ENCODE data around the gene REEP3.

The REEP3 gene

DNA sequence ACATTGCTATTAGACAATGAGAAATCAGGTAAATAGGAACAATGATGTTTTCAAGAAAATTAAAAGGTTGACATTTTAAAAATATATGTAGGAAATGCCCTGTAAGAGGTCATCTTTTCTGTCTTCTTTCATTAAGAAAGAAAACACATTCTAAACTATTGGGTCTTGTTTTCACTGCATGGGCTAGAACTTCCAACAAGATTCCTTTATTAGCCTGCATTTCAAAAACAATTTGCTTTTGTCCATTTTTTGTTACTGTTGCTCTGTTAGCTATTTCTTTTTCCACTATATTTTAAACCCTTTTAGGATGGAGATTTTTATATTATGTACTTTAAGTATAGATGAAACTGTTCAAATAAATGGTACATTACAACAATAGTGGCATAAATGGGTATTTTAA lies 9.2 kb downstream of the REEP3 start:
- Histone ChIP-seq H3K4me3 (ENCODE audit: low read depth, low read length) (no peak overlapping the region), H3K27ac (no peak overlapping the region), H3K4me1 (no peaks in the 10 kb centered on the region), H2AFZ (no peak overlapping the region), H3K4me2 (ENCODE audit: low read length) (no peak overlapping the region), H3K36me3 (ENCODE audit: control insufficient read depth, insufficient read depth, low read length) (no peaks in the 10 kb centered on the region), H3K9ac (no peak overlapping the region), H3K9me3 (ENCODE audit: control insufficient read depth, low read length) (no peaks in the 10 kb centered on the region), H3K79me2 (peaks cover 52% of the 10 kb centered on the region), H3K27me3 (ENCODE audit: control insufficient read depth, insufficient read depth, low read length) (no peaks in the 10 kb centered on the region)
- no peak for TF ChIP-seq CTCF (IDR thresholded peaks at IDR 0.05)

DNA sequence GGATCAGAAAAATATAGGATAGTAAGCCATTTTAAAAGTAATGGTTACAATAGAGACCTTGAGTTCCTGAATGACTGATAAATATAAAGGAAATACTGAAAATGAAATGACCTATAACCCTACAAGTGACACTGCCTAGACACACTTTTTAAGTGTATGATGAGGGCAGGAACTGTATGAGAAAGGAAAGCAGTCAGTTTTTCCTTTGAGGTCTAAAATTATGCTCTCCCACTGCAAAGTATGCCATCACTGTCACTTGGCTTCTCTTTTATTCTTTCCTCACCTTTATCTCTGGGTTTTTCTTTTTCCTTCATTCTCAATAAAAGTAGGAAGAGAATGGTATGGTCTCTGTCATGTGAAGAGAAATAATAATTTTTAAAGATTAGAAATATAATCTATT lies 13.5 kb downstream of the REEP3 start:
- Histone ChIP-seq H3K27me3 (ENCODE audit: control insufficient read depth, insufficient read depth, low read length) (no peaks in the 10 kb centered on the region), H3K4me2 (ENCODE audit: low read length) (no peak overlapping the region), H3K9ac (no peak overlapping the region), H3K4me1 (no peaks in the 10 kb centered on the region), H3K27ac (no peak overlapping the region), H2AFZ (no peak overlapping the region), H3K36me3 (ENCODE audit: control insufficient read depth, insufficient read depth, low read length) (no peaks in the 10 kb centered on the region), H3K9me3 (ENCODE audit: control insufficient read depth, low read length) (no peaks in the 10 kb centered on the region), H3K4me3 (ENCODE audit: low read depth, low read length) (no peak overlapping the region), H3K79me2 (peaks cover 24% of the 10 kb centered on the region)
- no peak for TF ChIP-seq CTCF (IDR thresholded peaks at IDR 0.05)

DNA sequence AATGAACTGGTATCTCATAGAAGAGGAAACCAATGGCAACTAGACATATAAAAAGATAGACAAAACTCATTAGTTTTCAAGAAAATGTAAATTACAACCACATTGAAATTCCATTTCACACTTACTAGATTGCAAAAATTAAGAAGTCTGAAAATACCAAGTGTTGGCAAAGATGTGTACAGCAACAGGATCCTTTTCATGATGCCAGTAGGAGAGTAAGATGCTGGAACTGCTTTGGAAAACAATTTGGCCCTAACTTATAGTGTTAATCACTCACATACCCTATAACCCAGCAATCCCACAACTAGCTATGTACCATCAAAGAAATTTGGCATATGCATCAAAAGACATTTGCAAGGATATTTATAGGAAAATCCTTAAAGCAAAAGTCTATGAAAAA lies 15.5 kb downstream of the REEP3 start:
- H3K36me3 ChIP-seq (ENCODE audit: control insufficient read depth, insufficient read depth, low read length): no peaks in the 10 kb centered on the region
- no peak overlapping the region for H3K4me2 ChIP-seq (ENCODE audit: low read length)
- H3K9me3 ChIP-seq (ENCODE audit: control insufficient read depth, low read length): no peaks in the 10 kb centered on the region
- H3K4me3 ChIP-seq (ENCODE audit: low read depth, low read length): no peak overlapping the region
- peaks cover 3% of the 10 kb centered on the region for H3K4me1 ChIP-seq
- H3K9ac ChIP-seq: no peak overlapping the region
- no peak overlapping the region for H3K27ac ChIP-seq
- H3K27me3 ChIP-seq (ENCODE audit: control insufficient read depth, insufficient read depth, low read length): no peaks in the 10 kb centered on the region
- peaks cover 20% of the 10 kb centered on the region for H3K79me2 ChIP-seq
- no peak overlapping the region for H2AFZ ChIP-seq
- TF ChIP-seq CTCF (IDR thresholded peaks at IDR 0.05): no peak

DNA sequence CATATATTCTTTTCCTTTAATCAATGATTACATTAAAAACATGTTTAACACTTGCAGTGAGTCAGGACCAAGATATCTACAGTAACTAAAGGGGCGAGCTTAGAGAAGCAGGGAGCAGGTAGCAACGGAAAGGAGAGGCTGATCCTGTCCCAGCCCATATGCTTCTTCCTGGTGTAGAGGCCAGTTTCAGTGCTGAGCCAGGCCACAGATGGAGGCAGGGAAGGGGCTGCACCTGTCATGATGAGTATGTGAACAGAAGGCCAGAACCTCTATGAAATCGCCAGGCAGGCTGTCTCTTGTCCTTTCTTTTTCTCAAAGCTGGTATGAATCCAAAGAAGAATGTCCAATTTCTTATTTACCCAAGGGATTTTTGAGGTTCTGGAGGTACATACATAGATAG lies 16.3 kb downstream of the REEP3 start:
- H3K9me3 ChIP-seq (ENCODE audit: control insufficient read depth, low read length): no peaks in the 10 kb centered on the region
- H3K27ac ChIP-seq: no peak overlapping the region
- no peak overlapping the region for H3K4me2 ChIP-seq (ENCODE audit: low read length)
- TF ChIP-seq CTCF (IDR thresholded peaks at IDR 0.05): no peak
- H3K4me3 ChIP-seq (ENCODE audit: low read depth, low read length): no peak overlapping the region
- no peaks in the 10 kb centered on the region for H3K27me3 ChIP-seq (ENCODE audit: control insufficient read depth, insufficient read depth, low read length)
- peaks cover 3% of the 10 kb centered on the region for H3K4me1 ChIP-seq
- H3K79me2 ChIP-seq: peaks cover 17% of the 10 kb centered on the region
- no peaks in the 10 kb centered on the region for H3K36me3 ChIP-seq (ENCODE audit: control insufficient read depth, insufficient read depth, low read length)
- no peak overlapping the region for H3K9ac ChIP-seq
- H2AFZ ChIP-seq: no peak overlapping the region

DNA sequence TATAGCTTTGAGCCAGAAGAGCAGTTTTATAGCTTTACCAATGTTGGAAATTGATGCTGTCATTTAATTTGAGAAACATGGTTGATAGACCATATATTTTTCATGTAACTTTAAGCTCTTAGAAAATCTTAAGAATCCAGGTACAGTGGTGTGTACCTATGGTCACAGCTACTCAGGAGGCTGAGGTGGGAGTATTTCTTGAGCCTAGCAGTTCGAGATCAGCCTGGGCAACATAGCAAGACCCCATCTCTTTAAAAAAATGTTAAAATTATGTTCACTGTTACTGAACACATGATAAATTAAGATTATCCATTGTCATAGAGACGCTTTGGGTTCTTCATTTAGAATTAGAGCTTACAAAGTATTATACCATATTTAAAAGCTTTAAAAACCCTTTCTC lies 18.2 kb downstream of the REEP3 start:
- Histone ChIP-seq H3K27ac (no peak overlapping the region), H3K4me1 (peaks cover 7% of the 10 kb centered on the region), H2AFZ (no peak overlapping the region), H3K27me3 (ENCODE audit: control insufficient read depth, insufficient read depth, low read length) (no peaks in the 10 kb centered on the region), H3K4me3 (ENCODE audit: low read depth, low read length) (no peak overlapping the region), H3K9me3 (ENCODE audit: control insufficient read depth, low read length) (no peaks in the 10 kb centered on the region), H3K79me2 (peaks cover 14% of the 10 kb centered on the region), H3K4me2 (ENCODE audit: low read length) (no peak overlapping the region), H3K9ac (no peak overlapping the region), H3K36me3 (ENCODE audit: control insufficient read depth, insufficient read depth, low read length) (no peaks in the 10 kb centered on the region)
- no peak for TF ChIP-seq CTCF (IDR thresholded peaks at IDR 0.05)

Measured in parathyroid adenoma (tissue), 2 donors.